Thoracic aorta (tissue), 2 donors: ENCODE data around the gene RSL1D1. TPM values are rescaled to one million over a fixed set of nuclear protein-coding genes. Genes with fewer than 3 reads are reported as not detected.
"Not testable (repeated sequence)": the region's sequence is repeated elsewhere in the genome, so short reads cannot be mapped to it uniquely, and the experiment has no call there.

Source experiments
- ATAC-seq: fragments of 150-250 bp; one replicate; pipeline ENCODE4 v1.8.0; 2017; ENCODE audit warnings: low read depth; ENCODE audit not compliant: insufficient number of reproducible peaks, low FRiP score
- DNase-seq: peaks from one replicate; pipeline ENCODE4 v3.0.0-alpha.2; 2020; ENCODE audit warnings: low spot score
- H3K27ac ChIP-seq, 2 donors: fragments of 200-600 bp; sonication (generic); 1 replicate in 1 of 2; 2 replicates in 1 of 2; pipeline ENCODE4 v1.5.1; 2016; ENCODE audit warnings: mild to moderate bottlenecking in 2 of 2, moderate library complexity in 2 of 2
- H3K27me3 ChIP-seq: fragments of 200-600 bp; sonication (generic); replicated peaks from 2 replicates; pipeline ENCODE4 v1.6.0; 2016; ENCODE audit warnings: mild to moderate bottlenecking; ENCODE audit not compliant: insufficient read depth
- H3K36me3 ChIP-seq: fragments of 200-600 bp; sonication (generic); one replicate; pipeline ENCODE4 v1.5.1; 2016
- H3K4me1 ChIP-seq, 2 donors: fragments of 200-600 bp; sonication (generic); 1 replicate in 1 of 2; 2 replicates in 1 of 2; pipeline versions ENCODE4 v1.5.1 to v1.6.0; 2016; ENCODE audit warnings: low read depth in 2 of 2, mild to moderate bottlenecking in 1 of 2; ENCODE audit not compliant: control insufficient read depth in 1 of 2
- H3K4me3 ChIP-seq: fragments of 200-600 bp; sonication (generic); 2 replicates; pipeline ENCODE4 v1.5.1; 2016; ENCODE audit warnings: mild to moderate bottlenecking
- H3K9me3 ChIP-seq: fragments of 200-600 bp; sonication (generic); 2 replicates; pipeline ENCODE4 v1.5.1; 2016
- CTCF ChIP-seq: fragments of 200-600 bp; sonication (generic); IDR thresholded peaks from one replicate; pipeline ENCODE4 v1.5.1; 2019; ENCODE audit warnings: antibody characterized with exemption
- total RNA-seq, 2 donors: library from RNA; depleted of rRNA; stranded (reverse); fragments of >200 nt; gene quantifications; one replicate each; pipeline versions ENCODE4 v1.1.0 to v1.2.3, GENCODE V29; 2016

The RSL1D1 gene
- total RNA-seq, 2 donors from 2014 or later = 51.2 to 184 TPM

- H3K4me3 ChIP-seq = no peak overlapping the region
- peaks cover 44% of the 10 kb centered on the region for H3K36me3 ChIP-seq
- DNase-seq = no peak
- TF ChIP-seq CTCF = no peak
- ATAC-seq = peak; percentile 48
- peaks cover 14 to 28% of the 10 kb centered on the region in 2 donors for H3K4me1 ChIP-seq
- H3K9me3 ChIP-seq = no peaks in the 10 kb centered on the region
- H3K27me3 ChIP-seq = no peaks in the 10 kb centered on the region
- H3K27ac ChIP-seq = peak overlapping the region; percentile 6 to 24
Measured at GRCh38 chr16:11836650-11837244, 14.6 kb downstream of the RSL1D1 start.

DNA sequence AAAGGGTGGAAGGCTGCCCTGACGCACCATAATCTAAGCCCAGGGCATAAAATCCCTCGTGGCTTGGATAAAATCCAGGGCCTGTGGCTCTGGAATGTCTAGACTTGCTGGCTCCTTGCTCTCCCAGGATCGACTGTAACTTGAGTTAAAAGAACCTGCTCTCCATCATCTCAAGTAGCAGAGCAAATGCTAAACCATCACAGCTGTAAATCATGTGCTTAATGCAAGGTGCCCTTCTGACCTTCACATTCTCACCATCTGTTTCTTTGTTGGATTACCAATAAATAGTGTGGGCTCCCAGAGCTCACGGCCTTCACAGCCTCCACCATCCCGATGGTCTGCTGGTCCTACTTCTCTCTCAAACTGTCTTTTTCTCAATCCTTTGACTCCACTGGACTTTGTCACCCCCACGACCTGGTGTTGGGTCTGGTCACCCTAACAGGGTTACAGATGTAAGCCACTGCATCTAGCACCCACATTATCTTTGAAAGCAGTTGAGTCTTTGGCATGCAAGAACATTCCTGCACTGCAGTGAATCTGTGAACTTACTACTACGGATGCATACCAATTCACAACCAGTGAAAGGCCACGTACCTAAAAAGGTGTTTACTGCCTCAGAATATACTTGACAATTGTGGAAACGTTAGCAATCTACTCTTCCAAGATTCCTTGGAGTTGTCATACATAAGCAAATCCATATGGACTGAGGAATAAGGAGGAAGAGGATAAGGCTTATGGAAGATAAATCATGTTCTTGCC, 15.3 kb downstream of the RSL1D1 start:
- Histone ChIP-seq H3K4me1 (peaks cover 14 to 28% of the 10 kb centered on the region in 2 donors), H3K4me3 (no peak overlapping the region), H3K9me3 (no peaks in the 10 kb centered on the region), H3K27ac (peak overlapping the region; percentile 6 to 24), H3K36me3 (peaks cover 37% of the 10 kb centered on the region), H3K27me3 (no peaks in the 10 kb centered on the region)
- ATAC-seq = no peak
- no peak for DNase-seq
- TF ChIP-seq CTCF = no peak

DNA sequence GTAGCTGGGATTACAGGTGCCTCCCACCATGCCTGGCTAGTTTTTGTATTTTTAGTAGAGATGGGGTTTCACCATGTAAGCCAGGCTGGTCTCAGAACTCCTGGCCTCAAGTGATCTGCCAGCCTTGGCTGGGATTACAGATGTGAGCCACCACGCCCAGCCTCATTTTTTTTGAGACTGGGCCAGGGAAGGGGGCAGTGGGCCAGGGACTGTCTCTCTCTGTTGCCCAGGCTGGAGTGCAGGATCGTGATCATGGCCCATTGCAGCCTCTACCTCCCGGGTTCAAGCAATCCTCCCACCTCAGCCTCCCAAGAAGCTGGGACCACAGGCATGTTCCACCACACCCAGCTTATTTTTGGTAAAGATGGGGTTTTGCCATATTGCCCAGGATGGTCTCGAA, 16.0 kb downstream of the RSL1D1 start:
- Histone ChIP-seq H3K9me3 (no peaks in the 10 kb centered on the region), H3K27ac (peak overlapping the region in 1 of 2 donors; percentile 24), H3K4me1 (peaks cover 14 to 28% of the 10 kb centered on the region in 2 donors), H3K27me3 (no peaks in the 10 kb centered on the region), H3K4me3 (no peak overlapping the region), H3K36me3 (peaks cover 29% of the 10 kb centered on the region)
- TF ChIP-seq CTCF = no peak
- no peak for ATAC-seq
- DNase-seq = no peak

DNA sequence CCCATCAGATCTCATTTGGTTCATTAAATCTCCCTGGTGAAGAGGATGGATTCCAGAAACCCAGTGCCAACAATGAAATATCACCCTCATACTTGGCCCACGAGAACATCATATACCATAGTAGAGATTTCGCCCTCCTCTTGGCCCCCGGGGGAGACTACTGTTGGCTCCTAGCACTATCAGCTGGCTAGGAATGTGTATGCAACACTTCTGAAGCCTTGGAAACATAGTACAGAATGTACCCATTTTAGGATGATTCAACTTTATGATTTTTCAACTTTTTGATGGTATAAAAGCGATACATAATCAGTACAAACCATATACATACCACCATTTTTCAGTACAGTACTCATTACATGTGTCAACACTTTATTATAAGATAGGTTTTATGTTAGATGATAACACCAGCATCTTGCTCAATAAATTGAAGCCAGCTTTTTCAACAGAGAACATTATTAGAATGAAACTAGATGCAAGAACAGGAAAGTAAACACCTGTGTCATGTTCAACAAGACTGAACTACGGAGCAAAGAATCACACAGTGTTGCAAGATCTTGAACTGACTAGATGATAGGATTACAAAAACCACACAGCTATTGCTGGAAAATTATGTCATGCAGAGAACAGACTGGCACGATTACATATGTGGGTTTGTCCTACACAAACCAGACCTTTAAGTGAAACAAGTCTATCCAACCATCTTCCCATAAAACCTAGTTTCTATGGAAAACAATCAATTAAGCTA, 17.2 kb downstream of the RSL1D1 start:
- peaks cover 14 to 28% of the 10 kb centered on the region in 2 donors for H3K4me1 ChIP-seq
- TF ChIP-seq CTCF = no peak
- H3K27ac ChIP-seq = no peak overlapping the region
- H3K4me3 ChIP-seq = no peak overlapping the region
- no peaks in the 10 kb centered on the region for H3K9me3 ChIP-seq
- DNase-seq (no peak), ATAC-seq (no peak)
- H3K27me3 ChIP-seq = no peaks in the 10 kb centered on the region
- peaks cover 19% of the 10 kb centered on the region for H3K36me3 ChIP-seq

- TF ChIP-seq CTCF = no peak
- DNase-seq (no peak), ATAC-seq (no peak)
- Histone ChIP-seq H3K4me3 (no peak overlapping the region), H3K9me3 (no peaks in the 10 kb centered on the region), H3K4me1 (peaks cover 9 to 13% of the 10 kb centered on the region in 2 donors), H3K27ac (no peak overlapping the region), H3K36me3 (no peaks in the 10 kb centered on the region), H3K27me3 (no peaks in the 10 kb centered on the region)
Measured at GRCh38 chr16:11828696-11829095, 22.6 kb downstream of the RSL1D1 start.

DNA sequence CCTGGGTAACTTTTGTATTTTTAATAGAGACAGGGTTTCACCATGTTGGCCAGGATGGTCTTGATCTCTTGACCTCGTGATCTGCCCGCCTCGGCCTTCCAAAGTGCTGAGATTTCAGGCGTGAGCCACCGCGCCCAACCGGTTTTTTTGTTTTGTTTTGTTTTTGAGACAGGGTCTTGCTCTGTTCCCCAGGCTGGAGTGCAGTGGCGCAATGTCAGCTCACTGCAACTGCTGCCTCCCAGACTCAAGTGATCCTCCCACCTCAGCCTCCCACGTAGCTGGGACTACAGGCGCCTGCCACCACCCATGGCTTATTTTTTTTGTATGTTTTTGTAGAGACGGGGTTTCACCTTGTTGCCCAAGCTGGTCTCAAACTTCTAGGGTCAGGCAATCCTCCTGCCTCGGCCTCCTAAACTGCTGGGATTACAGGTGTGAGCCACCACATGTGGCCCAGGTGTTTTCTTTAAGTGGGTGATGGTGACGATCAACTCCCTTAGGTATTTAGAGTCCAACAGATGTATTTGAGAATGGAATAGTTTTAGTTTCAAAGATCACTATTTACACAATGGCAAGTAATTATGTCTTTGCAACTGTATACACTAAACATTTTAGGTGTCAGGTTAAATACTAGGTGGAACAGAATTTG, 25.7 kb downstream of the RSL1D1 start:
- not testable (repeated sequence) for H3K27ac ChIP-seq, H3K27me3 ChIP-seq, ATAC-seq, DNase-seq, H3K4me3 ChIP-seq, H3K9me3 ChIP-seq, H3K36me3 ChIP-seq
- peaks cover 9 to 14% of the 10 kb centered on the region in 2 donors for H3K4me1 ChIP-seq
